ENCODE data around the gene CLEC2D. TPM values are rescaled to one million over a fixed set of nuclear protein-coding genes. Genes with fewer than 3 reads are reported as not detected.
"Not testable (repeated sequence)": the region's sequence is repeated elsewhere in the genome, so short reads cannot be mapped to it uniquely, and the experiment has no call there.

Gene CLEC2D
- total RNA-seq, 4 donors from 2014 or later, result 3.4 to 7.5 (median 3.8) TPM

DNA sequence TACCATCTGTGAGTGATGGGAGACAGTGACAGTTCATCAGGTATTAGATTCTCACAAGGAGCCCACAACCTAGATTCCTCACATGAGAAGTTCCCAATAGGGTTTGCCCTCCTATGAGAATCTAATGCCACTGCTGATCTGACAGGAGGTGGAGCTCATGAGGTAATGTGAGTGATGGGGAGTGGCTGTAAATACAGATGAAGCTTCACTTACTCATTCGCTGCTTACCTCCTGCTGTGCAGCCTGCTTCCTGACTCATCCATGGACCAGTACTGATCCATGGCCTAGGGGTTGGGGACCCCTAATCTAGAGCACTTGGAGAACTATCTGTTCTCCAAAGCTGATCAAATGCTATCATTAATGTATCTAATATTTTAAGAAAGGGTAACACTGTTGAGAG is 17.7 kb downstream of the CLEC2D start:
- no peaks in the 10 kb centered on the region for H3K4me1 ChIP-seq
- no peak overlapping the region for H3K4me3 ChIP-seq
- H3K36me3 ChIP-seq, result peaks cover 18 to 63% (median 29%) of the 10 kb centered on the region in 4 donors
- H3K27ac ChIP-seq (replicated peaks in 1 of 4), result no peak overlapping the region
- TF ChIP-seq POLR2A (IDR thresholded peaks at IDR 0.05; ENCODE audit: low read depth), result no peak
- TF ChIP-seq CTCF (IDR thresholded peaks at IDR 0.05), result no peak
- no peak for TF ChIP-seq EP300 (IDR thresholded peaks at IDR 0.05)
- TF ChIP-seq POLR2AphosphoS5 (IDR thresholded peaks at IDR 0.05), result no peak
- no peaks in the 10 kb centered on the region for H3K9me3 ChIP-seq
- intact Hi-C loops (cut with DNase I), result no loop called here
- 79% methylated on average over 1 of the region's 1 CpG for WGBS
- no peak for DNase-seq (ENCODE audit: extremely low spot score)
- H3K27me3 ChIP-seq, result no peaks in the 10 kb centered on the region

DNA sequence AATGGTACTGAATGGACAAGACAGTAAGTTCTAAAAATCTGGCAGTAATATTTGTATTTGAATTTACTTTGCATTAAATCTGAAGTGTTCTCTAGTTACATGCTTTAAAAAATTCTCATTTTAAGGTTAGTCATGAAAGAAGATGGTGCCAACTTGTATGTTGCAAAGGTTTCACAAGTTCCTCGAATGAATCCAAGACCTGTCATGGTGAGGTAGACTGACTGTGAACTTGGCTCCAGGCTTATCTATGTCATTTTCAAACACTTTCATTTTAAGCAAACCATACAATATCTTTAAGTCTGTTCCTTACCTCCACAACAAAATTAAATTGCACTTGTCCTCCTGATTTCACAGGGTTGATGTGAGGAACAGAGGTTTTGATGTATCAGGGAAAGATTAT is 23.4 kb downstream of the CLEC2D start:
- intact Hi-C loops (cut with DNase I), result no loop called here
- TF ChIP-seq POLR2AphosphoS5 (IDR thresholded peaks at IDR 0.05), result no peak
- no peak for TF ChIP-seq EP300 (IDR thresholded peaks at IDR 0.05)
- H3K4me1 ChIP-seq, result no peaks in the 10 kb centered on the region
- peaks cover 0 to 13% (median 2%) of the 10 kb centered on the region in 4 donors for H3K9me3 ChIP-seq
- H3K27ac ChIP-seq (replicated peaks in 1 of 4), result no peak overlapping the region
- no peak overlapping the region for H3K4me3 ChIP-seq
- no peak for DNase-seq (ENCODE audit: extremely low spot score)
- peaks cover 28 to 71% (median 44%) of the 10 kb centered on the region in 4 donors for H3K36me3 ChIP-seq
- H3K27me3 ChIP-seq, result no peaks in the 10 kb centered on the region
- WGBS, result 88% methylated on average over 1 of the region's 1 CpG

DNA sequence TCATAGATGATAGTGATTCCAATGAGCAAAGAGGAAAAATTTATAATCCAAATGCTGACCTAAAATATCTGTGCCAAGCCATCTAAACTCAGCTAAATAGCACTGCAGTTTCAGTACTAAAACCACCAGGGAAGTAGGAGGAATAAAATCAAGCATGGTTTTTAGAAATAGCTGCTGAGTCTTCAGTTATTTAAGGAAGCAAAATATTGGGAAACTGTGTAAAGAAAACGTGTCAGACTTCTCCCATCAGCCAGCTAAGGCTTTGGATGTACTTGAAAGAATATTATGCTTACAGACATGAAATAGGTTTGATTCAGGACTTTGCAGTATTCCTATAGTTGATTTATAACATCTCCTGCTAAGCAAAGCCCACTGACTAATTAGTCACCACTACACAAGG is 24.7 kb downstream of the CLEC2D start:
- intact Hi-C loops (cut with DNase I), result no loop called here
- H3K4me3 ChIP-seq, result no peak overlapping the region
- H3K9me3 ChIP-seq, result peaks cover 0 to 13% (median 4%) of the 10 kb centered on the region in 4 donors
- TF ChIP-seq POLR2A (IDR thresholded peaks at IDR 0.05; ENCODE audit: low read depth) (no peak), CTCF (IDR thresholded peaks at IDR 0.05) (no peak), POLR2AphosphoS5 (IDR thresholded peaks at IDR 0.05) (no peak), EP300 (IDR thresholded peaks at IDR 0.05) (no peak)
- peaks cover 17 to 57% (median 32%) of the 10 kb centered on the region in 4 donors for H3K36me3 ChIP-seq
- H3K4me1 ChIP-seq, result peaks cover 0 to 4% (median 1%) of the 10 kb centered on the region in 4 donors
- H3K27me3 ChIP-seq, result no peaks in the 10 kb centered on the region
- whole genome bisulfite sequencing, result 65% methylated on average over 1 of the region's 1 CpG
- DNase-seq (ENCODE audit: extremely low spot score), result no peak
- no peak overlapping the region for H3K27ac ChIP-seq (replicated peaks in 1 of 4)

GRCh38 chr12:9695150-9695549 is 25.6 kb downstream of the CLEC2D start:
- intact Hi-C loops (cut with DNase I); H3K27me3 ChIP-seq; DNase-seq (ENCODE audit: extremely low spot score); H3K4me3 ChIP-seq; H3K27ac ChIP-seq (replicated peaks in 1 of 4): not testable (repeated sequence)
- Histone ChIP-seq H3K36me3 (peaks cover 12 to 50% (median 26%) of the 10 kb centered on the region in 4 donors), H3K9me3 (peaks cover 0 to 13% (median 4%) of the 10 kb centered on the region in 4 donors), H3K4me1 (peaks cover 0 to 12% (median 5%) of the 10 kb centered on the region in 4 donors)
- WGBS, result 96% methylated on average over 9 of the region's 9 CpGs

DNA sequence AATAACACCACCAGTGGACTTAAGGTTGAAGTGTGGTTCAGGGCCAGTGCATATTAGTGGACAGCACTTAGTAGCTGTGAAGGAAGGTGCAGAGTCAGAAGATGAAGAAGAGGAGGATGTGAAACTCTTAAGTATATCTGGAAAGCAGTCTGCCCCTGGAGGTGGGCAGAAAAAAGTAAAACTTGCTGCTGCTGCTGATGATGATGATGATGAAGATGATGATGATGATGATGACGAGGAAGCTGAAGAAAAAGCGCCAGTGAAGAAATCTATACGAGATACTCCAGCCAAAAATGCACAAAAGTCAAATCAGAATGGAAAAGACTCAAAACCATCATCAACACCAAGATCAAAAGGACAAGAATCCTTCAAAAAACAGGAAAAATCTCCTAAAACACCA is 26.1 kb downstream of the CLEC2D start:
- H3K27me3 ChIP-seq; H3K4me3 ChIP-seq; H3K27ac ChIP-seq (replicated peaks in 1 of 4); DNase-seq (ENCODE audit: extremely low spot score); intact Hi-C loops (cut with DNase I): not testable (repeated sequence)
- 98% methylated on average over 3 of the region's 3 CpGs for WGBS
- Histone ChIP-seq H3K9me3 (peaks cover 0 to 13% (median 4%) of the 10 kb centered on the region in 4 donors), H3K36me3 (peaks cover 10 to 49% (median 26%) of the 10 kb centered on the region in 4 donors), H3K4me1 (peaks cover 0 to 17% (median 5%) of the 10 kb centered on the region in 4 donors)

DNA sequence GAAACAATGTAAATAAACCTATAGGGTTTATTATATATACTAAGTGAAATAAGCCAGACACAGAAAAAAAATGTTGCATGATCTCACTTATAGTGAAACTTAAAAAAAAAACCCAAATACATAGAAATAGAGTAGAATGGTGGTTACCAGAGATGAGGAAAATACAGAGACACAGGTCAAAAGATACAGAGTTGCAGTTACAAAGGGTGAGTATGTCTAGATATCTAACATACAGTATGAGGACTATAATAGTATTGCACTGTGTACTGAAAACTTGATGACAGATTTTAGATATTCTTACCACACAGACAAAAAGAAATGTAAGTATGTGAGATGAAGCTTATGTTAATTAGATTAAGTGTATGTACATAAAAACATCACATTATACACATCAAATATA is 28.1 kb downstream of the CLEC2D start:
- H3K4me1 ChIP-seq, result peaks cover 0 to 21% (median 5%) of the 10 kb centered on the region in 4 donors
- TF ChIP-seq POLR2A (IDR thresholded peaks at IDR 0.05; ENCODE audit: low read depth) (no peak), POLR2AphosphoS5 (IDR thresholded peaks at IDR 0.05) (no peak), EP300 (IDR thresholded peaks at IDR 0.05) (no peak)
- peaks cover 0 to 17% (median 6%) of the 10 kb centered on the region in 4 donors for H3K9me3 ChIP-seq
- peaks cover 10 to 32% (median 22%) of the 10 kb centered on the region in 4 donors for H3K36me3 ChIP-seq
- intact Hi-C loops (cut with DNase I), result no loop called here
- H3K27me3 ChIP-seq, result no peaks in the 10 kb centered on the region
- DNase-seq (ENCODE audit: extremely low spot score), result no peak
- no peak overlapping the region for H3K27ac ChIP-seq (replicated peaks in 1 of 4)
- no peak overlapping the region for H3K4me3 ChIP-seq

GRCh38 chr12:9698681-9699080 is 29.2 kb downstream of the CLEC2D start:
- H3K27ac ChIP-seq (replicated peaks in 1 of 4), result no peak overlapping the region
- peaks cover 10 to 21% (median 15%) of the 10 kb centered on the region in 4 donors for H3K36me3 ChIP-seq
- DNase-seq (ENCODE audit: extremely low spot score), result no peak
- peaks cover 0 to 17% (median 6%) of the 10 kb centered on the region in 4 donors for H3K9me3 ChIP-seq
- peaks cover 0 to 21% (median 5%) of the 10 kb centered on the region in 4 donors for H3K4me1 ChIP-seq
- intact Hi-C loops (cut with DNase I), result no loop called here
- WGBS, result 74% methylated on average over 2 of the region's 2 CpGs
- no peak overlapping the region for H3K4me3 ChIP-seq
- H3K27me3 ChIP-seq, result no peaks in the 10 kb centered on the region
- no peak for TF ChIP-seq POLR2A (IDR thresholded peaks at IDR 0.05; ENCODE audit: low read depth)
- TF ChIP-seq EP300 (IDR thresholded peaks at IDR 0.05), result no peak
- no peak for TF ChIP-seq CTCF (IDR thresholded peaks at IDR 0.05)
- TF ChIP-seq POLR2AphosphoS5 (IDR thresholded peaks at IDR 0.05), result no peak

Data from esophagus muscularis mucosa (tissue), 4 donors.